Smooth muscle cell (in vitro differentiated cells): ENCODE measurements around the gene DEPP1. TPM values are rescaled to one million over a fixed set of nuclear protein-coding genes. Genes with fewer than 3 reads are reported as not detected.

ENCODE experiments used
- DNase-seq: peaks from one replicate; lab custom pipeline; 2025; ENCODE audit not compliant: unreplicated experiment; lab: John Stamatoyannopoulos, UW
- H2AFZ ChIP-seq: fragments of 200-600 bp; sonication (generic); 2 replicates; pipeline ENCODE4 v1.6.0; 2016; ENCODE audit warnings: antibody characterized with exemption, low read depth, mild to moderate bottlenecking
- H3F3A ChIP-seq: fragments of 200-600 bp; sonication (generic); 2 replicates; pipeline ENCODE4 v1.6.0; 2017; ENCODE audit warnings: antibody characterized with exemption, low read depth
- H3K27ac ChIP-seq: fragments of 200-600 bp; sonication (generic); 2 replicates; pipeline ENCODE4 v1.5.1; 2016; ENCODE audit warnings: low read depth, mild to moderate bottlenecking
- H3K27me3 ChIP-seq: fragments of 200-600 bp; sonication (generic); 2 replicates; pipeline ENCODE4 v1.6.1; 2016; ENCODE audit warnings: low read depth, mild to moderate bottlenecking
- H3K36me3 ChIP-seq: fragments of 200-600 bp; sonication (generic); 2 replicates; pipeline ENCODE4 v1.5.1; 2016; ENCODE audit warnings: low read depth
- H3K4me1 ChIP-seq: fragments of 200-600 bp; sonication (generic); 2 replicates; pipeline ENCODE4 v1.5.1; 2016; ENCODE audit warnings: low read depth
- H3K4me2 ChIP-seq: fragments of 200-600 bp; sonication (generic); 2 replicates; pipeline ENCODE4 v1.6.0; 2016; ENCODE audit warnings: mild to moderate bottlenecking
- H3K4me3 ChIP-seq: fragments of 200-600 bp; sonication (generic); 2 replicates; pipeline ENCODE4 v1.5.1; 2016; ENCODE audit warnings: mild to moderate bottlenecking
- H3K79me2 ChIP-seq: fragments of 200-600 bp; sonication (generic); 2 replicates; pipeline ENCODE4 v1.6.0; 2016; ENCODE audit warnings: low read depth, mild to moderate bottlenecking
- H3K9ac ChIP-seq: fragments of 200-600 bp; sonication (generic); 2 replicates; pipeline ENCODE4 v1.6.0; 2016; ENCODE audit warnings: low read depth
- H3K9me3 ChIP-seq: fragments of 200-600 bp; sonication (generic); replicated peaks from 2 replicates; pipeline ENCODE4 v1.5.1; 2016; ENCODE audit warnings: low read depth
- H4K20me1 ChIP-seq: fragments of 200-600 bp; sonication (generic); 2 replicates; pipeline ENCODE4 v1.6.0; 2016; ENCODE audit warnings: low read depth
- WGBS: methylation state at CpG from one replicate; pipeline ENCODE4 v1.1.7; 2016; ENCODE audit warnings: low lambda C conversion rate; 5-methylcytosine and 5-hydroxymethylcytosine counted together
- polyA plus RNA-seq: library from polyadenylated mRNA; unstranded; fragments of >200 nt; fragmentation: Nextera tagmentation; extraction: Ambion mirVana; gene quantifications from 2 replicates; pipeline ENCODE4 v1.2.1, GENCODE V29; 2016
- total RNA-seq: library from RNA; depleted of rRNA; stranded (reverse); fragments of >200 nt; gene quantifications from 2 replicates; pipeline ENCODE4 v1.2.3, GENCODE V29; 2014
- TF ChIP-seq, protein P1 (sequence below): fragments of 200-600 bp; sonication (generic); IDR thresholded peaks from 2 replicates; pipeline ENCODE4 v1.5.1; 2017; ENCODE audit warnings: borderline replicate concordance, mild to moderate bottlenecking, antibody characterized with exemption; ENCODE audit not compliant: insufficient read depth, poor library complexity, severe bottlenecking

Gene DEPP1
- total and polyA plus RNA-seq, 2 experiments from 2014 or later: 12.9 to 13.2 TPM

DNA sequence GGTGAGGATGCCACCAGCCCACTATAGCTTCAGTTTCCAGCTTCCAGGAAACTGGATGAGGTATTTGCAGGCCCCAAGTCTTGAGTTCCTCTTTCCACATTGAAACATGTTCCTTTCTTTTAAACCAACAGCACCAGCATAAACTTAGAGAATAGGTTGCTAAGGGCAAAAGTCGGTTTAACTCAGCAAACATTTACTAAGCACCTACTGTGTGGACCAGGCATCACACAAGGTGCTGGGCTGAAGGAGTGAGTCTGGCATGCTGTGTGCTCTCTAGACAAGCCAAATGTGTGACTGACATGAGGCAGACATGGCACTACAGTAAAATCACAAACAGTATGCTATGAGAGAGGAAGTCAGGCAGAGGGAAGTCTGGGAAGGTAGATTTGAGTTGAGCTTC, 30.0 kb downstream of the DEPP1 start:
- H3K4me1 ChIP-seq: peaks cover 3% of the 10 kb centered on the region
- no peak overlapping the region for H3K27ac ChIP-seq
- H3K4me2 ChIP-seq: no peak overlapping the region
- no peaks in the 10 kb centered on the region for H4K20me1 ChIP-seq
- H3K79me2 ChIP-seq: no peaks in the 10 kb centered on the region
- H3K4me3 ChIP-seq: no peak overlapping the region
- H3F3A ChIP-seq: no peaks in the 10 kb centered on the region
- peaks cover 8% of the 10 kb centered on the region for H3K9me3 ChIP-seq
- no peaks in the 10 kb centered on the region for H3K27me3 ChIP-seq
- TF ChIP-seq, protein P1, sequence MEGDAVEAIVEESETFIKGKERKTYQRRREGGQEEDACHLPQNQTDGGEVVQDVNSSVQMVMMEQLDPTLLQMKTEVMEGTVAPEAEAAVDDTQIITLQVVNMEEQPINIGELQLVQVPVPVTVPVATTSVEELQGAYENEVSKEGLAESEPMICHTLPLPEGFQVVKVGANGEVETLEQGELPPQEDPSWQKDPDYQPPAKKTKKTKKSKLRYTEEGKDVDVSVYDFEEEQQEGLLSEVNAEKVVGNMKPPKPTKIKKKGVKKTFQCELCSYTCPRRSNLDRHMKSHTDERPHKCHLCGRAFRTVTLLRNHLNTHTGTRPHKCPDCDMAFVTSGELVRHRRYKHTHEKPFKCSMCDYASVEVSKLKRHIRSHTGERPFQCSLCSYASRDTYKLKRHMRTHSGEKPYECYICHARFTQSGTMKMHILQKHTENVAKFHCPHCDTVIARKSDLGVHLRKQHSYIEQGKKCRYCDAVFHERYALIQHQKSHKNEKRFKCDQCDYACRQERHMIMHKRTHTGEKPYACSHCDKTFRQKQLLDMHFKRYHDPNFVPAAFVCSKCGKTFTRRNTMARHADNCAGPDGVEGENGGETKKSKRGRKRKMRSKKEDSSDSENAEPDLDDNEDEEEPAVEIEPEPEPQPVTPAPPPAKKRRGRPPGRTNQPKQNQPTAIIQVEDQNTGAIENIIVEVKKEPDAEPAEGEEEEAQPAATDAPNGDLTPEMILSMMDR: no peak
- no peaks in the 10 kb centered on the region for H3K36me3 ChIP-seq
- no peak overlapping the region for H3K9ac ChIP-seq
- no peak for DNase-seq
- H2AFZ ChIP-seq: no peak overlapping the region
- WGBS: 97% methylated on average over 1 of the region's 1 CpG

DNA sequence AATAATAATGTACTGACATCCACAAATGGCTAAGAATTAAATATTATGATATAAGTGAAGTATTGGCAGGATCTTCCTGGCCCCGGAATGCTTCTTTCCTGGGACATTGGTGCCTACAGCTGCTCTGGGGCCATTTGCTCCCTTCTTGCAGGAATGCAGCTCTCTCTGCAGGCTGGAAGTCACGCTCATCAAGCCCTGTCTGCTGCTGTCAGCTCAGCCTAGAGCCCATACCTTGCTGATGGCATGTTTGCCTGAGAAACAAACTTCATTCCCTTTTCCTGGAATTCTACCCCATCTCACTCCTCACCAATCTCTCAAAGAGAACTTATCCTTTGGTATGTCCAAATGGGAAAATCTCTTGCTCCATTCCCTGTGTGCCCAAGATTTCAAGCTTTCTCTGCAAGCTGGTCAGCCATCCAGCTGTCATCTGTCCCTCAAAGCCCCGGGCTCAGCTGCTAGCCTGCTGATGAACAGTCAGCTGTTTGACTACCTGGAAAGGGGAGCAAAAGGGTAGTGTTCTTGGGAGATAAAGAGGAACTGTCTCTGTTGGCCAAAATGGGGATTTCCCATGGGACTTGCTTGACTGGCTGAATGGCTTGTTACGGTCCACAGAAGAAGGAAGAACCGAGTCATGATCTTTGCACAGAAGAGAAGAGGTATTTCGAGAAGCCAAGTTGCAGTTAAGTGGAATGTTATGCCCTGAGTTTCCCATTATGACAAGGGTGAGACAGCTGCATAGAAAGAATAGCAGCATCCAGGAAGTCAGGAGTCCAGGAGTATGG, 31.0 kb downstream of the DEPP1 start:
- no peaks in the 10 kb centered on the region for H3K27me3 ChIP-seq
- no peak overlapping the region for H3K4me2 ChIP-seq
- H3K4me3 ChIP-seq: no peak overlapping the region
- TF ChIP-seq, protein P1: no peak
- no peak overlapping the region for H3K27ac ChIP-seq
- H2AFZ ChIP-seq: no peak overlapping the region
- H3F3A ChIP-seq: no peaks in the 10 kb centered on the region
- H3K9me3 ChIP-seq: peaks cover 8% of the 10 kb centered on the region
- WGBS: 72% methylated on average over 6 of the region's 6 CpGs
- no peaks in the 10 kb centered on the region for H3K36me3 ChIP-seq
- H4K20me1 ChIP-seq: no peaks in the 10 kb centered on the region
- H3K9ac ChIP-seq: no peak overlapping the region
- DNase-seq: no peak
- no peaks in the 10 kb centered on the region for H3K4me1 ChIP-seq
- no peaks in the 10 kb centered on the region for H3K79me2 ChIP-seq

DNA sequence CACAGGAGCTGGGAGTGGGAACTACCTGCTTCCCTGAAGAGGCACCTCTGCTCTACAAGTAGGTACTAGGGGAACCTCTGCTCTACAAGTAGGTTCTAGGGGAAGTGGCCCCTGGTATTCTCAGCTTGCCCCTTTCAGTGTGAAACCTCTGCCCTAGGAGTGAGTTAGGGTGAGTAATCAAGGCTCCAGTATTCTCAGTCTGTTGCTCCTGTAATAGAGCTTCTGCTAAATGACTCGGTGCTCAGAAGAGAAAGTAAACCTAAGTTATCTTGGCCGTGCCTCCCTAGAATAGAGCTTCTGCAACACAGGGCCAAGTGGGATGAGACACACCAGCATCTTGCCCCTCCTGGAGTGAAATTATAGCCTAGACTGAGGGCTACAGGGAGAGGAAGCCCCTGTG, 32.4 kb downstream of the DEPP1 start:
- 71% methylated on average over 2 of the region's 2 CpGs for WGBS
- no peak overlapping the region for H3K9ac ChIP-seq

More for the DNA sequence above, 32.4 kb downstream of the DEPP1 start:
- H2AFZ ChIP-seq: no peak overlapping the region
- no peaks in the 10 kb centered on the region for H3F3A ChIP-seq
- no peaks in the 10 kb centered on the region for H3K4me1 ChIP-seq
- H3K27me3 ChIP-seq: no peaks in the 10 kb centered on the region
- H3K4me2 ChIP-seq: no peak overlapping the region
- H3K79me2 ChIP-seq: no peaks in the 10 kb centered on the region
- no peak for DNase-seq
- peaks cover 8% of the 10 kb centered on the region for H3K9me3 ChIP-seq
- TF ChIP-seq, protein P1: no peak
- no peaks in the 10 kb centered on the region for H3K36me3 ChIP-seq
- no peaks in the 10 kb centered on the region for H4K20me1 ChIP-seq
- no peak overlapping the region for H3K27ac ChIP-seq
- no peak overlapping the region for H3K4me3 ChIP-seq
